Stimulated activated naive B cell treated with anti-CD40 and anti-IgM and Interleukin-4, amounts not matched to agents 10 μg/mL and 1 μg/mL and 100 μg/mL, for 72 hours (primary cell): ENCODE measurements around the gene ASB15.

Source experiments
- ATAC-seq, 2 donors: fragments of 150-1000 bp; cut with Tn5 transposase; replicated peaks; 2 replicates each; pipeline ENCODE4 v1.10.0; 2021; ENCODE audit warnings: moderate library complexity in 1 of 2
- DNase-seq: peaks from one replicate; pipeline ENCODE4 v3.0.0; 2021
- H3K27ac Mint-ChIP-seq: one replicate; pipeline ENCODE4 v1.8.0; 2022; ENCODE audit warnings: mild to moderate bottlenecking, mixed read lengths
- H3K27me3 Mint-ChIP-seq, 2 donors: one replicate each; pipeline ENCODE4 v1.8.0; 2022; ENCODE audit warnings: mixed read lengths in 2 of 2
- H3K36me3 Mint-ChIP-seq, 2 donors: one replicate each; pipeline ENCODE4 v1.8.0; 2022; ENCODE audit warnings: mixed read lengths in 2 of 2, mild to moderate bottlenecking in 1 of 2
- H3K4me1 Mint-ChIP-seq, 2 donors: one replicate each; pipeline ENCODE4 v1.8.0; 2022; ENCODE audit warnings: mixed read lengths in 2 of 2, mild to moderate bottlenecking in 1 of 2
- H3K4me3 Mint-ChIP-seq, 2 donors: one replicate each; pipeline ENCODE4 v1.8.0; 2022; ENCODE audit warnings: mild to moderate bottlenecking in 2 of 2, mixed read lengths in 2 of 2, moderate library complexity in 1 of 2
- H3K9me3 Mint-ChIP-seq, 2 donors: one replicate each; pipeline ENCODE4 v1.8.0; 2022; ENCODE audit warnings: mixed read lengths in 2 of 2, mild to moderate bottlenecking in 1 of 2

ASB15 gene

GRCh38 chr7:123673752-123674398 lies 72.3 kb downstream of the ASB15 start:
- Mint-ChIP-seq H3K27me3 (no peaks in the 10 kb centered on the region), H3K9me3 (no peaks in the 10 kb centered on the region), H3K4me1 (no peaks in the 10 kb centered on the region), H3K4me3 (no peak overlapping the region), H3K36me3 (no peaks in the 10 kb centered on the region), H3K27ac (no peak overlapping the region)
- DNase-seq (no peak), ATAC-seq (no peak)

GRCh38 chr7:123674399-123675180 lies 73.0 kb downstream of the ASB15 start:
- Mint-ChIP-seq H3K27me3 (no peaks in the 10 kb centered on the region), H3K4me1 (no peaks in the 10 kb centered on the region), H3K9me3 (no peaks in the 10 kb centered on the region), H3K4me3 (no peak overlapping the region), H3K27ac (no peak overlapping the region), H3K36me3 (peaks cover 0 to 4% of the 10 kb centered on the region in 2 donors)
- ATAC-seq (no peak), DNase-seq (no peak)

GRCh38 chr7:123675181-123675473 lies 73.5 kb downstream of the ASB15 start:
- H3K27ac Mint-ChIP-seq, result no peak overlapping the region
- ATAC-seq (no peak), DNase-seq (no peak)
- H3K27me3 Mint-ChIP-seq, result no peaks in the 10 kb centered on the region
- H3K4me1 Mint-ChIP-seq, result no peaks in the 10 kb centered on the region
- H3K4me3 Mint-ChIP-seq, result no peak overlapping the region
- H3K9me3 Mint-ChIP-seq, result no peaks in the 10 kb centered on the region
- peaks cover 0 to 4% of the 10 kb centered on the region in 2 donors for H3K36me3 Mint-ChIP-seq

- DNase-seq (no peak), ATAC-seq (no peak)
- Mint-ChIP-seq H3K4me1 (no peaks in the 10 kb centered on the region), H3K36me3 (peaks cover 0 to 4% of the 10 kb centered on the region in 2 donors), H3K27me3 (no peaks in the 10 kb centered on the region), H3K4me3 (no peak overlapping the region), H3K27ac (no peak overlapping the region), H3K9me3 (no peaks in the 10 kb centered on the region)
Observed at GRCh38 chr7:123677061-123677715, 75.6 kb downstream of the ASB15 start.

GRCh38 chr7:123679614-123680013 lies 78.0 kb downstream of the ASB15 start:
- DNase-seq, result no peak

GRCh38 chr7:123680580-123680979 lies 79.0 kb downstream of the ASB15 start:
- no peaks in the 10 kb centered on the region for H3K27me3 Mint-ChIP-seq
- no peaks in the 10 kb centered on the region for H3K4me1 Mint-ChIP-seq
- no peak for ATAC-seq
- H3K4me3 Mint-ChIP-seq, result no peak overlapping the region
- no peak overlapping the region for H3K27ac Mint-ChIP-seq
- peaks cover 2 to 14% of the 10 kb centered on the region in 2 donors for H3K36me3 Mint-ChIP-seq
- no peak for DNase-seq
- H3K9me3 Mint-ChIP-seq, result no peaks in the 10 kb centered on the region

More at GRCh38 chr7:123679614-123680013, 78.0 kb downstream of the ASB15 start:
- no peak for ATAC-seq
- Mint-ChIP-seq H3K4me1 (no peaks in the 10 kb centered on the region), H3K4me3 (no peak overlapping the region), H3K27me3 (no peaks in the 10 kb centered on the region), H3K27ac (no peak overlapping the region), H3K9me3 (no peaks in the 10 kb centered on the region), H3K36me3 (peaks cover 0 to 14% of the 10 kb centered on the region in 2 donors)

GRCh38 chr7:123681561-123681960 lies 79.9 kb downstream of the ASB15 start:
- DNase-seq, result no peak
- H3K9me3 Mint-ChIP-seq, result no peaks in the 10 kb centered on the region
- no peak overlapping the region for H3K27ac Mint-ChIP-seq
- H3K4me3 Mint-ChIP-seq, result no peak overlapping the region
- no peak for ATAC-seq
- H3K36me3 Mint-ChIP-seq, result peaks cover 2 to 14% of the 10 kb centered on the region in 2 donors
- no peaks in the 10 kb centered on the region for H3K4me1 Mint-ChIP-seq
- H3K27me3 Mint-ChIP-seq, result no peaks in the 10 kb centered on the region

- Mint-ChIP-seq H3K27ac (no peak overlapping the region), H3K36me3 (peaks cover 9 to 19% of the 10 kb centered on the region in 2 donors), H3K9me3 (no peaks in the 10 kb centered on the region), H3K4me3 (no peak overlapping the region), H3K4me1 (no peaks in the 10 kb centered on the region), H3K27me3 (no peaks in the 10 kb centered on the region)
- peak; percentile 50 to 53 for ATAC-seq
- DNase-seq, result no peak
Observed at GRCh38 chr7:123682690-123683089, 81.1 kb downstream of the ASB15 start.

GRCh38 chr7:123687161-123687560 lies 85.5 kb downstream of the ASB15 start:
- DNase-seq (no peak), ATAC-seq (no peak)
- no peaks in the 10 kb centered on the region for H3K9me3 Mint-ChIP-seq
- no peak overlapping the region for H3K27ac Mint-ChIP-seq
- peaks cover 11 to 23% of the 10 kb centered on the region in 2 donors for H3K36me3 Mint-ChIP-seq
- no peaks in the 10 kb centered on the region for H3K4me1 Mint-ChIP-seq
- H3K4me3 Mint-ChIP-seq, result no peak overlapping the region
- H3K27me3 Mint-ChIP-seq, result no peaks in the 10 kb centered on the region

- H3K27me3 Mint-ChIP-seq, result no peaks in the 10 kb centered on the region
- H3K9me3 Mint-ChIP-seq, result no peaks in the 10 kb centered on the region
- ATAC-seq (no peak), DNase-seq (no peak)
- H3K4me1 Mint-ChIP-seq, result no peaks in the 10 kb centered on the region
- H3K4me3 Mint-ChIP-seq, result no peak overlapping the region
- H3K36me3 Mint-ChIP-seq, result peaks cover 16 to 29% of the 10 kb centered on the region in 2 donors
- H3K27ac Mint-ChIP-seq, result no peak overlapping the region
Observed at GRCh38 chr7:123687727-123688126, 86.1 kb downstream of the ASB15 start.
